Activated CD4-positive, alpha-beta T cell treated with anti-CD3 and anti-CD28 coated beads, Interleukin-2, amount 10 ng/mL, durations not matched to agents 7 days and 5 days (primary cell): ENCODE measurements around the gene TBC1D22B. TPM values are rescaled to one million over a fixed set of nuclear protein-coding genes. Genes with fewer than 3 reads are reported as not detected.

Experiments used
- CTCF ChIA-PET: fragments of 350-600 bp; sonication (Branson Sonifier 250); formaldehyde crosslinking; loops from one replicate; lab custom pipeline; 2021; ENCODE audit warnings: antibody characterized with exemption; lab: Charles Lee
- POLR2A ChIA-PET: fragments of 350-600 bp; sonication (Branson Sonifier 250); formaldehyde crosslinking; loops from one replicate; lab custom pipeline; 2021; ENCODE audit warnings: antibody characterized with exemption; lab: Charles Lee
- DNase-seq: peaks from one replicate; pipeline ENCODE4 v3.0.0-alpha.2; 2020
- H3K27ac Mint-ChIP-seq: one replicate; pipeline ENCODE4 v1.8.0; 2021; ENCODE audit warnings: mild to moderate bottlenecking, moderate library complexity, mixed read lengths
- H3K27me3 Mint-ChIP-seq: one replicate; pipeline ENCODE4 v1.8.0; 2021; ENCODE audit warnings: mixed read lengths
- H3K36me3 Mint-ChIP-seq: one replicate; pipeline ENCODE4 v1.8.0; 2021; ENCODE audit warnings: low read depth, mixed read lengths
- H3K4me1 Mint-ChIP-seq: one replicate; pipeline ENCODE4 v1.8.0; 2021; ENCODE audit warnings: mixed read lengths
- H3K4me3 Mint-ChIP-seq: one replicate; pipeline ENCODE4 v1.8.0; 2021; ENCODE audit warnings: mild to moderate bottlenecking, moderate library complexity, mixed read lengths
- H3K9me3 Mint-ChIP-seq: one replicate; pipeline ENCODE4 v1.8.0; 2021; ENCODE audit warnings: mixed read lengths
- total RNA-seq, 2 experiments: library from RNA; stranded (reverse); gene quantifications; one replicate each; pipeline ENCODE4 v1.2.3, GENCODE V29; 2021

TBC1D22B gene
- total RNA-seq, 2 experiments from 2014 or later: 15.3 to 16.6 TPM

GRCh38 chr6:37222125-37222967 lies 35.2 kb upstream of the TBC1D22B start:
- Mint-ChIP-seq H3K4me1 (peaks cover 35% of the 10 kb centered on the region), H3K27ac (peak overlapping the region; percentile 78), H3K36me3 (no peaks in the 10 kb centered on the region), H3K9me3 (no peaks in the 10 kb centered on the region), H3K4me3 (peak overlapping the region; percentile 69), H3K27me3 (no peaks in the 10 kb centered on the region)
- CTCF ChIA-PET: interaction anchor here (0.5 to 4.9 kb wide), 9 partner anchors 10 to 1388 kb away, joined by 3 to 34 read pairs (median 3); no protein-coding TSS in a partner anchor
- POLR2A ChIA-PET: no interaction called here
- DNase-seq: peak; percentile 82

- no peaks in the 10 kb centered on the region for H3K27me3 Mint-ChIP-seq
- CTCF ChIA-PET: interaction anchor here (1.2 to 4.9 kb wide), 4 partner anchors 13 to 194 kb away, joined by 3 to 34 read pairs (median 4); no protein-coding TSS in a partner anchor
- peaks cover 35% of the 10 kb centered on the region for H3K4me1 Mint-ChIP-seq
- no peak for DNase-seq
- POLR2A ChIA-PET: no interaction called here
- H3K9me3 Mint-ChIP-seq: no peaks in the 10 kb centered on the region
- H3K27ac Mint-ChIP-seq: peak overlapping the region; percentile 78
- H3K36me3 Mint-ChIP-seq: no peaks in the 10 kb centered on the region
- peak overlapping the region; percentile 69 for H3K4me3 Mint-ChIP-seq
Observed at GRCh38 chr6:37222992-37223391, 34.6 kb upstream of the TBC1D22B start.

- no peak for DNase-seq
- ChIA-PET POLR2A (no interaction called here), CTCF (interaction anchor here (0.7 to 1.7 kb wide), 7 partner anchors 9 to 207 kb away, joined by 4 to 10 read pairs (median 4); partner anchors contain the start of gene TBC1D22B)
- Mint-ChIP-seq H3K4me3 (no peak overlapping the region), H3K36me3 (no peaks in the 10 kb centered on the region), H3K4me1 (peaks cover 17% of the 10 kb centered on the region), H3K27ac (no peak overlapping the region), H3K27me3 (no peaks in the 10 kb centered on the region), H3K9me3 (no peaks in the 10 kb centered on the region)
Observed at GRCh38 chr6:37225350-37226169, 32.0 kb upstream of the TBC1D22B start.

- no peak for DNase-seq
- Mint-ChIP-seq H3K9me3 (no peaks in the 10 kb centered on the region), H3K27ac (no peak overlapping the region), H3K36me3 (no peaks in the 10 kb centered on the region), H3K27me3 (peaks cover 2% of the 10 kb centered on the region), H3K4me1 (no peaks in the 10 kb centered on the region), H3K4me3 (no peak overlapping the region)
- CTCF ChIA-PET: no interaction called here
- POLR2A ChIA-PET: no interaction called here
Observed at GRCh38 chr6:37230104-37230503, 27.5 kb upstream of the TBC1D22B start.

- H3K4me1 Mint-ChIP-seq: no peaks in the 10 kb centered on the region
- POLR2A ChIA-PET: no interaction called here
- H3K9me3 Mint-ChIP-seq: no peaks in the 10 kb centered on the region
- H3K4me3 Mint-ChIP-seq: no peak overlapping the region
- H3K27ac Mint-ChIP-seq: no peak overlapping the region
- no peaks in the 10 kb centered on the region for H3K36me3 Mint-ChIP-seq
- CTCF ChIA-PET: interaction anchor here (0.6 to 0.9 kb wide), 3 partner anchors 14 to 214 kb away, joined by 3 read pairs; no protein-coding TSS in a partner anchor
- H3K27me3 Mint-ChIP-seq: peaks cover 2% of the 10 kb centered on the region
- DNase-seq: no peak
Observed at GRCh38 chr6:37232430-37233017, 25.0 kb upstream of the TBC1D22B start.

- DNase-seq: no peak
- Mint-ChIP-seq H3K27me3 (peaks cover 2% of the 10 kb centered on the region), H3K27ac (no peak overlapping the region), H3K4me3 (no peak overlapping the region), H3K9me3 (no peaks in the 10 kb centered on the region), H3K4me1 (peaks cover 6% of the 10 kb centered on the region), H3K36me3 (no peaks in the 10 kb centered on the region)
- ChIA-PET POLR2A (no interaction called here), CTCF (no interaction called here)
Observed at GRCh38 chr6:37233541-37233940, 24.0 kb upstream of the TBC1D22B start.

GRCh38 chr6:37236921-37237320 lies 20.7 kb upstream of the TBC1D22B start:
- no peak overlapping the region for H3K27ac Mint-ChIP-seq
- no peaks in the 10 kb centered on the region for H3K9me3 Mint-ChIP-seq
- no peaks in the 10 kb centered on the region for H3K36me3 Mint-ChIP-seq
- no peak for DNase-seq
- H3K4me3 Mint-ChIP-seq: no peak overlapping the region
- CTCF ChIA-PET: interaction anchor here (1.6 kb wide), 1 partner anchor 27 kb away, joined by 6 read pairs; no protein-coding TSS in a partner anchor
- peaks cover 2% of the 10 kb centered on the region for H3K27me3 Mint-ChIP-seq
- H3K4me1 Mint-ChIP-seq: peaks cover 17% of the 10 kb centered on the region
- POLR2A ChIA-PET: no interaction called here

GRCh38 chr6:37237789-37238188 lies 19.8 kb upstream of the TBC1D22B start:
- CTCF ChIA-PET: interaction anchor here (1.3 to 1.6 kb wide), 2 partner anchors 27 to 219 kb away, joined by 5 to 6 read pairs; no protein-coding TSS in a partner anchor
- peaks cover 19% of the 10 kb centered on the region for H3K4me1 Mint-ChIP-seq
- no peaks in the 10 kb centered on the region for H3K36me3 Mint-ChIP-seq
- no peaks in the 10 kb centered on the region for H3K9me3 Mint-ChIP-seq
- no peaks in the 10 kb centered on the region for H3K27me3 Mint-ChIP-seq
- H3K27ac Mint-ChIP-seq: no peak overlapping the region
- DNase-seq: no peak
- POLR2A ChIA-PET: no interaction called here
- H3K4me3 Mint-ChIP-seq: no peak overlapping the region

GRCh38 chr6:37238381-37238780 lies 19.2 kb upstream of the TBC1D22B start:
- ChIA-PET CTCF (interaction anchor here (1.0 to 1.6 kb wide), 4 partner anchors 15 to 243 kb away, joined by 3 to 6 read pairs (median 4); no protein-coding TSS in a partner anchor), POLR2A (no interaction called here)
- no peaks in the 10 kb centered on the region for H3K36me3 Mint-ChIP-seq
- no peak overlapping the region for H3K27ac Mint-ChIP-seq
- no peak overlapping the region for H3K4me3 Mint-ChIP-seq
- no peaks in the 10 kb centered on the region for H3K27me3 Mint-ChIP-seq
- peaks cover 19% of the 10 kb centered on the region for H3K4me1 Mint-ChIP-seq
- H3K9me3 Mint-ChIP-seq: no peaks in the 10 kb centered on the region
- DNase-seq: no peak

- ChIA-PET POLR2A (no interaction called here), CTCF (interaction anchor here (0.7 to 1.6 kb wide), 6 partner anchors 16 to 221 kb away, joined by 4 to 5 read pairs (median 4); partner anchors contain the start of genes TBC1D22B and TMEM217)
- no peak overlapping the region for H3K4me3 Mint-ChIP-seq
- no peaks in the 10 kb centered on the region for H3K9me3 Mint-ChIP-seq
- no peaks in the 10 kb centered on the region for H3K27me3 Mint-ChIP-seq
- no peaks in the 10 kb centered on the region for H3K36me3 Mint-ChIP-seq
- DNase-seq: no peak
- no peak overlapping the region for H3K27ac Mint-ChIP-seq
- H3K4me1 Mint-ChIP-seq: peaks cover 19% of the 10 kb centered on the region
Observed at GRCh38 chr6:37239526-37239925, 18.0 kb upstream of the TBC1D22B start.

- CTCF ChIA-PET: interaction anchor here (0.7 to 1.6 kb wide), 6 partner anchors 17 to 221 kb away, joined by 4 to 5 read pairs (median 4); partner anchors contain the start of genes TBC1D22B and TMEM217
- Mint-ChIP-seq H3K36me3 (no peaks in the 10 kb centered on the region), H3K4me3 (no peak overlapping the region), H3K9me3 (no peaks in the 10 kb centered on the region), H3K27me3 (no peaks in the 10 kb centered on the region), H3K4me1 (peaks cover 19% of the 10 kb centered on the region), H3K27ac (peak overlapping the region; percentile 15)
- POLR2A ChIA-PET: no interaction called here
- DNase-seq: peak; percentile 37
Observed at GRCh38 chr6:37239950-37240713, 17.4 kb upstream of the TBC1D22B start.
